ENCODE measurements around the gene RIMBP2.

RIMBP2 gene

GRCh38 chr12:130478786-130479185 is 237.3 kb downstream of the RIMBP2 start:
- no peak for DNase-seq

GRCh38 chr12:130477701-130478100 is 238.4 kb downstream of the RIMBP2 start:
- DNase-seq: no peak

DNA sequence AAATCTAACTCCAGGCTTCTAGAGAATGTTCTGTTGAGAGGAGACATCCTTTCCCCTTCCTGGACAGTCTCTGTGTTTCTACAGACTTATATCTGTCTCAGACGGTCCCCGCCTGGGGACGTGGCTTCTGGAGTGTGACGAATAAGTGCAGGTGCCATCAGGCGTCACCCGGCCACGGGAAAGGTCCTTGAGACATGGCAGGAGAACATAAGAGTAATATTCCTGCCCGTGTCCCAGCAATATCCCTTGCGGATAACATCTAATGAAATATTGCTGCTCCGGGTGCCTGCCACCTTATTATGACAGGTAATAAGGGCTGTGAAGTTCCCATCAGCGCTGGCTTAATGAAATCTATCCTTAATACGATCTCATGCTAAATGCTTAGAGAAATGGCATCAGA is 238.8 kb downstream of the RIMBP2 start:
- DNase-seq: no peak

DNA sequence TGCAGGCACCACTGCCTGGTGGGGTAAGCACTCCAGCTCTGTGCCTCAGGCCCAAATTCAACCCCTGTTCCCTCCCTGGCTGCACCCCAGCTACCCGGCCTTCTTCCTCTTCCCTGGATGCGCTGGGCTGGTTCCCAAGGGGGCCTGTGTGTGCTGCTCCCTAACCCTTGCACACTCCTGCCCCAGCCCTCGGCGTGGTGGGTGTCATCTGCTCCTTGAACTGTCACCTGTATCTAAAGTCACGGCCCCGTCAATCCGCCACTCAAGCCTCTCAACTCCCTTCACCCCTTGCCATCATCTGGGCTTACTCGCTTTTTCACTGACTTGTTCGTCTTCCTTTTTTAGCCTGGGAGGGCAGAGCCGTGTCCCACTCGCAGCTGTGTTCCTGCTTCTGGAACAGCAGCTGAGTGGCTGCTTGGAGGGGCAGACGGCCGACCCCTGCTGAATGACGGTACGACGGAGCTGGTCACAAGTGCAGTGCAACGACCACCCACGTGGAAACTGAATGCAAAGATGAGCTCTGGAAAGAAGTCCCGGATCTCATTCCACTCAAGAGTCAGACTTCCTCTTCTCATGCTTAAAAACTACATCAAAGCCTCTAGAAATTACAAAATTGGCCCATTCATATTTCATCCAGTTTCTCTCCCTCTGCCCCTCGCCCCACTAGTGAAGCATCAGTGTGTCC is 239.5 kb downstream of the RIMBP2 start:
- no peak for DNase-seq

- DNase-seq: no peak
Observed at GRCh38 chr12:130474599-130475269, 241.4 kb downstream of the RIMBP2 start.

DNA sequence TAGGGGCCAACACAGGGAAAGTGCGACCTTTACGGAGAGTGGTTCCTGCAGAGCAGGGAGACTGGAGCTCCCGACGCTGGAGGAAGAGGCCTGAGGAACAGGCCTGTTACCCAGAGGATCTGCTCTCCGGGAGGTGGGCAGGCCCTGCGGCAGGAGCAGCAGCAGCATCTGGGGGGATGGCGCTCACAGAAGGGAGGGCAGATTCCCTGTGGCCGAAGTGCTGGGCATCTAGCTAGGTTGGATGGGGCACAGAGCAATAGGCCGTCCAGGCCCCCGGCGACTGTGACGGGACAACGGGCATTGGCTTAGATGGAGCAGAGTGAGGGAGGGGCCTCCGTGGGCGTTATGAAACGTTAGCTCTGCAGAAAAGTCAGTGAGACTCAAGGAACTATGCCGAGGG is 242.8 kb downstream of the RIMBP2 start:
- DNase-seq: no peak

GRCh38 chr12:130470969-130471368 is 245.1 kb downstream of the RIMBP2 start:
- DNase-seq: no peak

GRCh38 chr12:130469552-130469951 is 246.5 kb downstream of the RIMBP2 start:
- DNase-seq: no peak

DNA sequence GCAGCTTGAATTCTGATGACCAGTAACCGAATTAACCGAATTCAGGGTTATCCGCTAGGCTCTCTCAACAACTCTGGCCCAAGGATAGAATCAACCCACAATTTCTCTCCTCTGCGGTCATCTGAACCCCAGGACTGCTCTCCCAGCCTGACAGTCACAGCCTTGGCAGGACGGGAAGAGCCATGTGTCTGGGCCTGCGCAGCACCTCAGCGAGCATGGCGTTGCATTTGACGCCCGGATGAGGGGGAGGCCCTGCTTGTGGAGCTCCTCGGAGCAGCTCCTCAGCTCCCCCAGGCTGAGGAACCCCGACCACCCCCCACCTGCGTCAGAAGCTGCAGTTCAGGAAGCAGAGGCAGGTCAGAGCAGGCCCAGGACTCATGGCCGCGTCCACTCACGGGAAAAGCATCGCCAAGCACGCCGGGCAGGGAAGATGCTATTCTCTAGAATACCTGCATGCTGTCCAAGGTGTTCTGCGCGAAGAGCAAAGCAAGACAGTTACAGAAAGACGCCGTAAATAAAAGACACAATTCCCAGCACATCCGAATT is 247.3 kb downstream of the RIMBP2 start:
- no peak for DNase-seq

- DNase-seq: no peak
Observed at GRCh38 chr12:130468186-130468585, 247.9 kb downstream of the RIMBP2 start.

DNA sequence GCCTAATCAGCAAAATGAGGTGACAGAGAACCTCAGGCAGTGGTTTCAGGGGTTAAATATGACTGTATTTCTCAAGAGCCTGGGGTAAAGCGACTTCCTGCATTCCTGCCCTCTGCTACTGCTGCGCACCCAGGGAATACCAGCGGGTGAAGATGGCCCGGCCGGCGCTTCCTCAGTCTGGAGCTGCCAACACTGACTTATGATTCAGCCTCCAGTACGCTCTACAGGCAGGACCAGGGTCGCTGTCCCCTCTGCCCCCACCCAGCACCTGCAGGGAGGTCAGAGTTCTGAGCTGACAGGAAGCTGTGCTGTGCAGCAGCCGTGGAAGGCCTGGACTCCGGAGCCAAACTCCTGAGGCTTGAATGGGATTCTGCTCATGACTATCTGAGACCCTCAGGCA is 250.5 kb downstream of the RIMBP2 start:
- no peak for DNase-seq

GRCh38 chr12:130465046-130465445 is 251.1 kb downstream of the RIMBP2 start:
- DNase-seq: no peak

- no peak for DNase-seq
Observed at GRCh38 chr12:130463818-130464670, 252.1 kb downstream of the RIMBP2 start.

GRCh38 chr12:130463275-130463658 is 252.8 kb downstream of the RIMBP2 start:
- no peak for DNase-seq

DNA sequence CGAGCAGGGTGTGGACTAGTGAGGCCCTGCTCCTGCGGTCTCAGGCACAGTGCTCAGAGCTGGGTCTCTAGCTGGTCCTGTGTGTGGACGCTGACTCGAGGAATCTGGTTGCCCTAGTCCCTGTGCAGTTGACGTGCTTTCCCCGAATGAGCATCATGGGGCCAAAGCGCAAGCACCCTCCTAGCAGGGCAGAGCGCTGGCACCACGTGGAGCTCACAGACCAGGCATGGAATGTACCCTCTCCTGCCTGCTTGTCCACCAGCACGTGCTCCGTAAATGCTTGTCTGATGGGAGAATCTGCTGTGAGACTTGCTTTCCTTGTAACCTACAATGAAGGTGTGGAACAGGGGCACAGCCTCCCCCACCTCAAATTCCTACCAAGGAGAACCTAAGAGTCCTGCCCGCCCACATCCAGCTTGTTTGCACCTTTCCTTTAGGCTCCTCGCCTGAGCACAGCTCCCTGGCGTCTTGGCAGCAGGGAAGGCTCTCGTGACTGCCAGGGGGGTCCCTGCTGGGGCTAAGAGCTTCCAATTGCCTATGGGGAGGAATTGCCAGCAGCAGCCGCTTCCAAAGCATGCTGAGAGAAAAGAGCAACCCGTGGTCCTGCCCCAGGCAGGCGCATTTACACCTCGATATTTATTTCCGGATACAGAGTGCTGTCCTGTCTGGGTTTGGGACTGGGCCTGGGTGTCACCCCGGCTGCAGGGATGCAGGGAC is 253.4 kb downstream of the RIMBP2 start:
- DNase-seq: no peak

GRCh38 chr12:130461839-130462557 is 254.1 kb downstream of the RIMBP2 start:
- DNase-seq: no peak

DNA sequence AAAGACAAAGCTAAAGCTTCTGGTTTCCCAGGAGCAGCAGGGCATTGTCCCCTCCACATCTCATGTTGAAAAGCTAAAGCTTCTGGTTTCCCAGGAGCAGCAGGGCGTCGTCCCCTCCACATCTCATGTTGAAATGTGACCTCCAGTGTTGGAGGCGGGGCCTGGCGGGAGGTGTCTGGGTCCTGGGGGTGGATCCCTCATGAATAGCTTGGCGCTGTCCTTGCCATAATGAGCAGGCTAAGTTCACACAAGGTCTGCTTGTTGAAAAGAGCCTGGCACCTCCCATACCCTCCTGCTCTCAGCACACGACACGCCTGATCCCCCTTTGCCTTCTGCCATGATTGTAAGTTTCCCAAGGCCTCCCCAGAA is 254.7 kb downstream of the RIMBP2 start:
- no peak for DNase-seq

DNA sequence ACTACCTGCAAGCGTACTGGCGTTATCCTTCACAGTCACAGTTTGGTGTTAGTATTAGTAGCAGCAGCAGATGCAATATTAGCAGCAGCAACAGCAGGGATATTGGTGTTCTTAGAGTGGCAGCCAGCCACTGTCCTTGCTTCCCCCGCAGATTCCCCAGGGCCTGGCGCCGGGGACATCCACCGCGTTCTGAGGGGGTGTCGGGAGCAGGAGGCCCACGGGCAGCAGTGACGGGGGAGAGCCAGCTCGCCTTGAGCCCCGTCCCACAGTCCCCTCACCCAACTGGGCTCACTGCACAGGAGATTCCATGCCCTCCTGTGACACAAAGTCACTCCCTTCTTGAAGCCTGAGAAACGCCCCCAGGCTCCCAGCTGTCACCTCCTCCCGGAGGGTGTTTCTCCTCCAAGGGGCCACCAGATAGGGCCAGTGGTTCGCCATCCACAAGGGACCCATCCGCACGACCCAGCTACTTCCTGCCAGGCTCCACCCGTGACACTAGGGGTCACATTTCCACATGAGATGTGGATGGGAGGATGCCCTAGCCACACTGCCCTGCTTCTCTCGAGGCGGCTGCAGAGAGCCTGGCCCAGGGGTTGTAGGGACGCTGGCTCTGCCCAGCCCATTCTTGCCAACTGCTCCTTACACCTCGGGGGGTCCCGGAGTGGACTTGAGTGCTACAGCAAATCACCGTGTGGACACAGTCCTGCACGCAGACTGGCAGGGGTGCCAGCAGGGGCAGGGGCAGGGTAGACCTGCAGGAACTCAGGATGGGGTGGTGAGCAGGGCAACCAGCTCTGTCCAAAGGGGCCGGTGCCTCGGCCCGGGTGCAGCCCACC is 255.3 kb downstream of the RIMBP2 start:
- no peak for DNase-seq

- DNase-seq: no peak
Observed at GRCh38 chr12:130459916-130460315, 256.2 kb downstream of the RIMBP2 start.

GRCh38 chr12:130458341-130458740 is 257.8 kb downstream of the RIMBP2 start:
- DNase-seq: no peak

DNA sequence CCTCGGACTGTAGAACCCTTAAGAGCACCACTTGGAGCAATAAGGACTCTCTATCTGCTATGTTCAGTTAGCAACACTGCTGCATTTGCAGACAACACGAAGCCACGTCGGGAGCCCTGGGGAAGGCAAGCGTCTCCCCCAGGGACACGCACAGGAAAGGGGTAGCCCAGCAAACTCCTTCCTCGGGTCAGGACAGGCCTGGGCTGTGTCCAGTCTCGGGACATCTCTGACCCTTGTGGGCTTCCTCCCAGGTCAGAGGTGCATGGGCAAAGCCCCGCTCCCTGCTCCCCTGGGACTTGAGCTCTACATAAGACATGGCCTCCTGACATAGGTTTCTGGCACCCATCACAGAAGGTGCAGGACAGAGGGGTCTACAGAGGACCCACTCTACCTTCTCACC is 258.9 kb downstream of the RIMBP2 start:
- no peak for DNase-seq
